ENCODE results near the gene FAM98C.

DNA sequence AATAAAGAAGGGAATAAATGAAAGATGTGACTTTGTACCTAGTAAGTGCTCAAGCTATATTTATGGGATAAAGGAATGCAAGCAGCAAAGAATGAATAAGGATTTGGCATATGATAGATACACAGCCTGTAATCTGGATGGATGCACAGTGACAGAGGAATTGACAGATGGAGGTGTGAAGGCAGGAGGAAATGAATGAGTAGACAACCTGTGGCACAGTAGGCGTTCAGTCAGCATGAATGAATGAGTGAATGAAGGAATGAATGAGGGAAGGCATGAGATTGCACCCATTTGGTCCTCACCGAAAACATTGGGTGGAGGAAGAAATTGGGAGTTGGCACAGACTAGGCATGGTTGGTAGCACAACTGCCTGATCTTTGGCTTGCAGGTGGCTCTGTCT lies 33.3 kb upstream of the FAM98C start:
- no peak for TF ChIP-seq EZH2 (IDR thresholded peaks at IDR 0.05; ENCODE audit: insufficient read depth, poor library complexity, severe bottlenecking)
- TF ChIP-seq EZH2phosphoT487 (IDR thresholded peaks at IDR 0.05; ENCODE audit: insufficient read depth, low read depth) = no peak

Measured in GM23248 (cell line).